HepG2 (cell line): ENCODE results near the gene HCFC1. TPM values are rescaled to one million over a fixed set of nuclear protein-coding genes. Genes with fewer than 3 reads are reported as not detected.

Experiments used
- ATAC-seq: fragments of 200-7000 bp; cut with Tn5 transposase; 3 replicates; pipeline ENCODE4 v1.9.1; 2020; ENCODE audit warnings: mild to moderate bottlenecking, moderate library complexity
- BruUV-seq: library from RNA; stranded (reverse); fragments of 400-500 nt; replicated peaks from 2 replicates; lab custom pipeline; 2021; lab: Mats Ljungman, UMichigan
- CTCF ChIA-PET: fragments of 300-600 bp; formaldehyde crosslinking; extraction: SDS; loops from one replicate; lab custom pipeline; 2021; ENCODE audit warnings: low total read pairs, inconsistent platforms, low intra/inter-chr PET ratio; lab: Yijun Ruan, JAX
- POLR2A ChIA-PET: fragments of 350-600 bp; sonication (Branson Sonifier 250); formaldehyde crosslinking; loops from one replicate; lab custom pipeline; 2020; ENCODE audit warnings: antibody characterized with exemption, inconsistent platforms; lab: Yijun Ruan, JAX
- DNase-seq: peaks from one replicate; pipeline ENCODE4 v3.0.0-alpha.2; 2015; ENCODE audit warnings: low spot score
- FAIRE-seq: peaks from 3 replicates; lab custom pipeline; 2011; peaks lifted over from hg19 to GRCh38; lab: Jason Lieb, UNC
- H2AFZ ChIP-seq: one replicate; pipeline ENCODE4 v1.6.1; 2011; ENCODE audit warnings: low read length, inconsistent platforms
- H3K27ac ChIP-seq: fragments of 300-600 bp; 3 replicates; pipeline ENCODE4 v1.8.0; 2011; ENCODE audit warnings: mixed run types, mild to moderate bottlenecking, mixed read lengths, low read length, inconsistent platforms; ENCODE audit not compliant: insufficient read depth; ENCODE audit errors: extremely low read length
- H3K27me3 ChIP-seq, 2 experiments: fragments of 200-600 bp in 1 of 2; 2 replicates in 1 of 2; 3 replicates in 1 of 2; pipeline versions ENCODE4 v1.6.0 to v1.8.0; 2011; ENCODE audit warnings: low read length in 2 of 2, mild to moderate bottlenecking in 2 of 2, moderate library complexity in 2 of 2, inconsistent platforms in 1 of 2; ENCODE audit not compliant: insufficient read depth in 2 of 2, control insufficient read depth in 1 of 2
- H3K36me3 ChIP-seq, 2 experiments: fragments of 200-600 bp in 1 of 2; replicated peaks in 1 of 2; 2 replicates in 1 of 2; 3 replicates in 1 of 2; pipeline versions ENCODE4 v1.5.1 to v1.8.0; 2011; ENCODE audit warnings: low read length in 2 of 2, inconsistent platforms in 1 of 2; ENCODE audit not compliant: insufficient read depth in 2 of 2, control insufficient read depth in 1 of 2
- H3K4me1 ChIP-seq: 2 replicates; pipeline ENCODE4 v1.5.1; 2012; ENCODE audit warnings: low read length, inconsistent platforms; ENCODE audit not compliant: insufficient read depth
- H3K4me2 ChIP-seq: 2 replicates; pipeline ENCODE4 v1.6.0; 2011; ENCODE audit warnings: low read depth, low read length, inconsistent platforms
- H3K4me3 ChIP-seq, 3 experiments: fragments of 200-600 bp in 1 of 3; sonication (generic), shearing (Covaris generic) in 1 of 3; replicated peaks in 1 of 3; 2 replicates each; pipeline ENCODE4 v1.5.1; 2011 to 2016; ENCODE audit warnings: low read length in 3 of 3, inconsistent platforms in 2 of 3, low read depth in 2 of 3, mild to moderate bottlenecking in 2 of 3, control low read depth in 1 of 3, mixed read lengths in 1 of 3; ENCODE audit not compliant: insufficient read depth in 1 of 3
- H3K79me2 ChIP-seq: one replicate; pipeline ENCODE4 v1.6.1; 2011; ENCODE audit warnings: low read length, inconsistent platforms; ENCODE audit not compliant: insufficient read depth
- H3K9ac ChIP-seq: 2 replicates; pipeline ENCODE4 v1.6.0; 2011; ENCODE audit warnings: mild to moderate bottlenecking, low read depth, low read length, inconsistent platforms; ENCODE audit not compliant: insufficient read depth
- H3K9me3 ChIP-seq: 2 replicates; pipeline ENCODE4 v1.5.1; 2012; ENCODE audit warnings: mild to moderate bottlenecking, low read length
- H4K20me1 ChIP-seq: 2 replicates; pipeline ENCODE4 v1.6.0; 2011; ENCODE audit warnings: inconsistent platforms, mild to moderate bottlenecking, low read length, moderate library complexity; ENCODE audit not compliant: insufficient read depth
- NCOA2 ChIP-seq: sonication (generic); formaldehyde crosslinking; IDR thresholded peaks from 2 replicates; pipeline ENCODE4 v1.8.0; 2022; ENCODE audit warnings: inconsistent platforms
- NR2F6 ChIP-seq, 2 experiments: IDR thresholded peaks; 2 replicates each; pipeline ENCODE4 v1.6.1; 2016; ENCODE audit warnings: antibody characterized with exemption in 1 of 2, mild to moderate bottlenecking in 1 of 2
- RBFOX2 ChIP-seq: fragments of 200-400 bp; formaldehyde crosslinking; IDR thresholded peaks from 2 replicates; pipeline ENCODE4 v1.6.1; 2017; ENCODE audit warnings: low read depth, mild to moderate bottlenecking, low read length
- RXRA ChIP-seq: sonication (generic); formaldehyde crosslinking; IDR thresholded peaks from 2 replicates; pipeline ENCODE4 v1.5.1; 2020; ENCODE audit warnings: missing genetic modification reagents
- TEAD3 ChIP-seq: optimal IDR thresholded peaks from 2 replicates; pipeline ENCODE3; 2016; ENCODE audit warnings: borderline replicate concordance
- ZBTB38 ChIP-seq: sonication (generic); formaldehyde crosslinking; IDR thresholded peaks from 2 replicates; pipeline ENCODE4 v1.5.1; 2020; ENCODE audit warnings: mild to moderate bottlenecking, missing genetic modification reagents
- ZBTB8A ChIP-seq: sonication (generic); formaldehyde crosslinking; IDR thresholded peaks from 2 replicates; pipeline ENCODE4 v1.4.0; 2020; ENCODE audit warnings: mild to moderate bottlenecking, low read depth, missing genetic modification reagents, borderline replicate concordance
- ZFX ChIP-seq: sonication (generic); formaldehyde crosslinking; IDR thresholded peaks from 2 replicates; pipeline ENCODE4 v1.4.0; 2020; ENCODE audit warnings: mild to moderate bottlenecking, low read depth, missing genetic modification reagents, moderate library complexity
- ZNF432 ChIP-seq: sonication (generic); formaldehyde crosslinking; IDR thresholded peaks from 2 replicates; pipeline ENCODE4 v1.5.0; 2020; ENCODE audit warnings: missing genetic modification reagents, mild to moderate bottlenecking, borderline replicate concordance
- ZNF816 ChIP-seq: sonication (generic); formaldehyde crosslinking; IDR thresholded peaks from 2 replicates; pipeline ENCODE4 v1.8.0; 2022; ENCODE audit warnings: missing genetic modification reagents, mild to moderate bottlenecking, borderline replicate concordance
- WGBS: methylation state at CpG from one replicate; pipeline ENCODE4 v1.1.6; 2017; ENCODE audit warnings: low lambda C conversion rate; 5-methylcytosine and 5-hydroxymethylcytosine counted together
- in situ Hi-C: cut with HindIII; loops from 2 replicates; pipeline ENCODE4 v1.10.0; 2017; ENCODE audit warnings: low pct_unique_long_range_greater_than_20kb; ENCODE audit not compliant: extremely low pct_ligation_motif_present
- intact Hi-C: fragments of 100-400 bp; cut with micrococcal nuclease; formaldehyde crosslinking; loops from one replicate; pipeline ENCODE4 v1.10.0; 2022; ENCODE audit not compliant: unreplicated experiment
- polyA plus RNA-seq, 8 experiments: library from polyadenylated mRNA; depleted of rRNA in 3 of 8; stranded (reverse) in 7 of 8; unstranded in 1 of 8; fragments of >200 nt; fragmentation: Illumina TruSeq in 4 of 8; extraction: Trizol in 4 of 8; gene quantifications; 2 replicates each; pipeline versions ENCODE4 v1.2.1 to v1.2.3, GENCODE V29; 2011 to 2016; ENCODE audit warnings: low read depth in 4 of 8, missing spikeins in 1 of 8, mixed read lengths in 1 of 8; ENCODE audit not compliant: insufficient read depth in 1 of 8
- total RNA-seq, 5 experiments: library from RNA; depleted of rRNA; stranded (reverse); fragments of >200 nt; fragmentation: Illumina TruSeq; extraction: Trizol; gene quantifications; 2 replicates each; pipeline ENCODE4 v1.2.3, GENCODE V29; 2016; ENCODE audit warnings: low read depth in 1 of 5
- TF ChIP-seq, protein P1 (sequence below): fragments of 450-650 bp; IDR thresholded peaks from 2 replicates; pipeline ENCODE4 v1.6.1; 2017
- TF ChIP-seq, protein P2 (sequence below): sonication (generic); formaldehyde crosslinking; conservative IDR thresholded peaks from 2 replicates; pipeline ENCODE4 v1.4.0; 2020; ENCODE audit warnings: mild to moderate bottlenecking, missing genetic modification reagents, moderate library complexity
- TF ChIP-seq, protein P3 (sequence below): sonication (generic); formaldehyde crosslinking; IDR thresholded peaks from 2 replicates; pipeline ENCODE4 v1.8.0; 2023; ENCODE audit warnings: mild to moderate bottlenecking, missing genetic modification reagents

The HCFC1 gene
- total and polyA plus RNA-seq, 2 of the 13 experiments (the other 11 are each of a cell fraction or from before 2014, with no cell fraction given): 5.8 to 17.8 TPM

DNA sequence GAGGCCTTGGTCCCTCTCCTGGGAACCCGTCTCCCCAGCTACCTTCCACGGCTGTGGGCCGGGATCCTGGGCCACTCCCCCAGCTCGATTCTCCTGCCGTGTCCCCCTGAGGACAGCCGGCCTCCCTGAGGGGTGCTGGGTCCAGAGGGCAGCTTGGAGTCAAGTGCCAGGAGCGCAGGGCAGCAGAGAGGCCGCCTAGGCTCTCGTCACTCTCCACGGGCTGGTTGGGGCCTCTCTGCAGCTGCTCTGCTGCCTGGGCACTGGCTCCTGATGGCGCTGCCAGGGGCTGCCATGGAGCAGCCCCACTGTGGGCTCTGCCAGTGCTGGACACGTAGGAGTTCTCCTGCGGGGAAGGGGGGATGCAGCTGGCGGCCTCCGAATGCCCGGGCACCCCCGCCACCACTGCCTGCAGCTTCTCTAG lies 41.4 kb upstream of the HCFC1 start (continued):
- TF ChIP-seq ZBTB8A (CRISPR knock-in tag): no peak

DNA sequence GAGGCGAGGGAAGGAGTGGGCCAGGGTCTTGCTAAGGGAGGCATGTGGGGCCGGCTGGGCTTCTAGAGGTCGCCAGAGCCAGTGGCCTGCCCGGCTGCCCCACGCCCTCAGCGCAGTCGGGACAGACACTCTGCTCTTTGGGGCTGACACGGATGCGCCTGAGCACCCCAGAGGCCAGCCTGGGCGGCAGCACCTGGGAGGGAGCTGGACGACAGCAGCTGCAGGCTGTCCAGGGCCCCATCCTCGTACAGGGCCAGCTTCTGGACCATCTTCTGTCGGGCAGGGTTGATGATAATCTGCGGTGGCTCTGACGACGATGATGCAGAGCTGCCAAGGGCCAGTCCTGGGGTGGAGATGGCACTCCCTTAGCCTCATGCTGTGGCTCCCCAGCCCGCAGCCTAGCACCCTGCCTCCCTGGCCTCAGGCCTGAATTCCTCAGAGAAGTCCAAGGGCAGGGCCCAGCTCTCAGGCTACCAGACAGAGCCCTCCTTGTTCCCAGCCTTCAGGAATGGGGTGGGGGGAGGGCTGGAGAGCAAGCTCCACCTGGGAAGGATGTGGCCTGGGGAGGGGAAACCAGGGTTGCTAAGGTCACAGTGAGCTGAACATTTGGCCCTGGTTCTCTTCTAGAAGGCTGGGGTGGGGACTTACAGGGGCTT lies 40.8 kb upstream of the HCFC1 start:
- H3K9ac ChIP-seq: peak overlapping the region; percentile 47
- WGBS: no CpG with 5 or more reads among the region's 17 CpGs
- no peak overlapping the region for H2AFZ ChIP-seq
- in situ Hi-C loops: loop anchor here (5.0 kb wide), 2 partner anchors 40 kb away; partner anchors contain the start of genes HCFC1 and TMEM187
- H3K79me2 ChIP-seq: no peaks in the 10 kb centered on the region
- no TSS peak for BruUV-seq
- H4K20me1 ChIP-seq: no peaks in the 10 kb centered on the region
- H3K4me1 ChIP-seq: peaks cover 43% of the 10 kb centered on the region
- no peaks in the 10 kb centered on the region for H3K27me3 ChIP-seq
- peak overlapping the region; percentile 51 for H3K4me2 ChIP-seq
- POLR2A ChIA-PET: interaction anchor here (0.7 to 3.7 kb wide), 10 partner anchors 9 to 218 kb away, joined by 3 to 54 read pairs (median 4); partner anchors contain the start of genes HCFC1, IDH3G, SSR4 and TMEM187
- intact Hi-C loops: loop anchor here (2.0 to 5.0 kb wide), 2 partner anchors 40 kb away; partner anchors contain the start of gene TMEM187
- peak overlapping the region in 1 of 3 experiments; percentile 37; a peak in 2 of 6 replicates for H3K4me3 ChIP-seq
- DNase-seq: peak; percentile 72
- CTCF ChIA-PET: no interaction called here
- no peaks in the 10 kb centered on the region for H3K9me3 ChIP-seq
- peaks cover 0 to 4% of the 10 kb centered on the region in 2 experiments; a peak in 1 of 5 replicates for H3K36me3 ChIP-seq
- H3K27ac ChIP-seq: peak overlapping the region; percentile 81
- peak; percentile 97 for FAIRE-seq
- peak; percentile 71 for ATAC-seq
- no peak for TF ChIP-seq ZNF432 (CRISPR knock-in tag)
- no peak for TF ChIP-seq ZNF816 (CRISPR knock-in tag)
- TF ChIP-seq, protein P1, sequence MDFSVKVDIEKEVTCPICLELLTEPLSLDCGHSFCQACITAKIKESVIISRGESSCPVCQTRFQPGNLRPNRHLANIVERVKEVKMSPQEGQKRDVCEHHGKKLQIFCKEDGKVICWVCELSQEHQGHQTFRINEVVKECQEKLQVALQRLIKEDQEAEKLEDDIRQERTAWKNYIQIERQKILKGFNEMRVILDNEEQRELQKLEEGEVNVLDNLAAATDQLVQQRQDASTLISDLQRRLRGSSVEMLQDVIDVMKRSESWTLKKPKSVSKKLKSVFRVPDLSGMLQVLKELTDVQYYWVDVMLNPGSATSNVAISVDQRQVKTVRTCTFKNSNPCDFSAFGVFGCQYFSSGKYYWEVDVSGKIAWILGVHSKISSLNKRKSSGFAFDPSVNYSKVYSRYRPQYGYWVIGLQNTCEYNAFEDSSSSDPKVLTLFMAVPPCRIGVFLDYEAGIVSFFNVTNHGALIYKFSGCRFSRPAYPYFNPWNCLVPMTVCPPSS: no peak
- peak; percentile 69 for TF ChIP-seq RXRA (CRISPR knock-in tag)
- TF ChIP-seq, protein P2, sequence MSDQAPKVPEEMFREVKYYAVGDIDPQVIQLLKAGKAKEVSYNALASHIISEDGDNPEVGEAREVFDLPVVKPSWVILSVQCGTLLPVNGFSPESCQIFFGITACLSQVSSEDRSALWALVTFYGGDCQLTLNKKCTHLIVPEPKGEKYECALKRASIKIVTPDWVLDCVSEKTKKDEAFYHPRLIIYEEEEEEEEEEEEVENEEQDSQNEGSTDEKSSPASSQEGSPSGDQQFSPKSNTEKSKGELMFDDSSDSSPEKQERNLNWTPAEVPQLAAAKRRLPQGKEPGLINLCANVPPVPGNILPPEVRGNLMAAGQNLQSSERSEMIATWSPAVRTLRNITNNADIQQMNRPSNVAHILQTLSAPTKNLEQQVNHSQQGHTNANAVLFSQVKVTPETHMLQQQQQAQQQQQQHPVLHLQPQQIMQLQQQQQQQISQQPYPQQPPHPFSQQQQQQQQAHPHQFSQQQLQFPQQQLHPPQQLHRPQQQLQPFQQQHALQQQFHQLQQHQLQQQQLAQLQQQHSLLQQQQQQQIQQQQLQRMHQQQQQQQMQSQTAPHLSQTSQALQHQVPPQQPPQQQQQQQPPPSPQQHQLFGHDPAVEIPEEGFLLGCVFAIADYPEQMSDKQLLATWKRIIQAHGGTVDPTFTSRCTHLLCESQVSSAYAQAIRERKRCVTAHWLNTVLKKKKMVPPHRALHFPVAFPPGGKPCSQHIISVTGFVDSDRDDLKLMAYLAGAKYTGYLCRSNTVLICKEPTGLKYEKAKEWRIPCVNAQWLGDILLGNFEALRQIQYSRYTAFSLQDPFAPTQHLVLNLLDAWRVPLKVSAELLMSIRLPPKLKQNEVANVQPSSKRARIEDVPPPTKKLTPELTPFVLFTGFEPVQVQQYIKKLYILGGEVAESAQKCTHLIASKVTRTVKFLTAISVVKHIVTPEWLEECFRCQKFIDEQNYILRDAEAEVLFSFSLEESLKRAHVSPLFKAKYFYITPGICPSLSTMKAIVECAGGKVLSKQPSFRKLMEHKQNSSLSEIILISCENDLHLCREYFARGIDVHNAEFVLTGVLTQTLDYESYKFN (CRISPR knock-in tag): peak; percentile 49
- TF ChIP-seq TEAD3 (CRISPR knock-in tag): peak; percentile 35
- 0 out of 2 replicates have a peak, but pooled peaks have one; percentile 24 for TF ChIP-seq ZFX (CRISPR knock-in tag)
- no peak for TF ChIP-seq NR2F6 (IDR thresholded peaks at IDR 0.05)
- TF ChIP-seq NR2F6 (CRISPR knock-in tag; IDR thresholded peaks at IDR 0.05): 0 out of 2 replicates have a peak, but pooled peaks have one; percentile 36
- TF ChIP-seq, protein P3, sequence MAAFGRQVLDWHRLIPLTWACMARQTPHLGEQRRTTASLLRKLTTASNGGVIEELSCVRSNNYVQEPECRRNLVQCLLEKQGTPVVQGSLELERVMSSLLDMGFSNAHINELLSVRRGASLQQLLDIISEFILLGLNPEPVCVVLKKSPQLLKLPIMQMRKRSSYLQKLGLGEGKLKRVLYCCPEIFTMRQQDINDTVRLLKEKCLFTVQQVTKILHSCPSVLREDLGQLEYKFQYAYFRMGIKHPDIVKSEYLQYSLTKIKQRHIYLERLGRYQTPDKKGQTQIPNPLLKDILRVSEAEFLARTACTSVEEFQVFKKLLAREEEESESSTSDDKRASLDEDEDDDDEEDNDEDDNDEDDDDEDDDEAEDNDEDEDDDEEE: no peak
- TF ChIP-seq NCOA2 (CRISPR knock-in tag): 0 out of 2 replicates have a peak, but pooled peaks have one; percentile 13
- peak; percentile 26; the same call in 1 of the 2 replicates for TF ChIP-seq ZBTB38 (CRISPR knock-in tag)
- TF ChIP-seq RBFOX2: peak; percentile 26; the same call in 1 of the 2 replicates
